ENCODE measurements around the gene WDR35.

The WDR35 gene

GRCh38 chr2:19872302-19872701 is 117.6 kb downstream of the WDR35 start:
- Mint-ChIP-seq H3K4me3 (no peak overlapping the region), H3K9me3 (no peaks in the 10 kb centered on the region), H3K36me3 (ENCODE audit: low read depth) (peaks cover 7% of the 10 kb centered on the region), H3K4me1 (peaks cover 17% of the 10 kb centered on the region), H3K27ac (no peak overlapping the region), H3K27me3 (ENCODE audit: low read depth) (peaks cover 18% of the 10 kb centered on the region)
- TF ChIP-seq CTCF (IDR thresholded peaks at IDR 0.05; ENCODE audit: unreplicated experiment in 3 of 3), result no peak

- H3K9me3 Mint-ChIP-seq, result no peaks in the 10 kb centered on the region
- peaks cover 18% of the 10 kb centered on the region for H3K27me3 Mint-ChIP-seq (ENCODE audit: low read depth)
- H3K36me3 Mint-ChIP-seq (ENCODE audit: low read depth), result peaks cover 7% of the 10 kb centered on the region
- TF ChIP-seq CTCF (IDR thresholded peaks at IDR 0.05; ENCODE audit: unreplicated experiment in 3 of 3), result no peak
- H3K4me1 Mint-ChIP-seq, result peaks cover 20% of the 10 kb centered on the region
- no peak overlapping the region for H3K27ac Mint-ChIP-seq
- no peak overlapping the region for H3K4me3 Mint-ChIP-seq
Measured at GRCh38 chr2:19871836-19872235, 118.1 kb downstream of the WDR35 start.

GRCh38 chr2:19870792-19871191 is 119.1 kb downstream of the WDR35 start:
- H3K36me3 Mint-ChIP-seq (ENCODE audit: low read depth), result peaks cover 7% of the 10 kb centered on the region
- H3K4me1 Mint-ChIP-seq, result peaks cover 20% of the 10 kb centered on the region
- no peaks in the 10 kb centered on the region for H3K9me3 Mint-ChIP-seq
- H3K27ac Mint-ChIP-seq, result no peak overlapping the region
- no peak overlapping the region for H3K4me3 Mint-ChIP-seq
- TF ChIP-seq CTCF (IDR thresholded peaks at IDR 0.05; ENCODE audit: unreplicated experiment in 3 of 3), result no peak
- H3K27me3 Mint-ChIP-seq (ENCODE audit: low read depth), result peaks cover 18% of the 10 kb centered on the region

GRCh38 chr2:19868701-19869580 is 121.0 kb downstream of the WDR35 start:
- Mint-ChIP-seq H3K27me3 (ENCODE audit: low read depth) (peaks cover 18% of the 10 kb centered on the region), H3K4me1 (peaks cover 20% of the 10 kb centered on the region), H3K9me3 (no peaks in the 10 kb centered on the region), H3K27ac (peak overlapping the region in 2 of 3 experiments; percentile 35 to 83), H3K4me3 (peak overlapping the region; percentile 90 to 91 (median 90)), H3K36me3 (ENCODE audit: low read depth) (peaks cover 4% of the 10 kb centered on the region)
- TF ChIP-seq CTCF (IDR thresholded peaks at IDR 0.05; ENCODE audit: unreplicated experiment in 3 of 3), result no peak

- peaks cover 4% of the 10 kb centered on the region for H3K36me3 Mint-ChIP-seq (ENCODE audit: low read depth)
- peak overlapping the region; percentile 90 to 91 (median 90) for H3K4me3 Mint-ChIP-seq
- no peaks in the 10 kb centered on the region for H3K9me3 Mint-ChIP-seq
- H3K27me3 Mint-ChIP-seq (ENCODE audit: low read depth), result peaks cover 18% of the 10 kb centered on the region
- H3K27ac Mint-ChIP-seq, result peak overlapping the region in 1 of 3 experiments; percentile 22
- peaks cover 21% of the 10 kb centered on the region for H3K4me1 Mint-ChIP-seq
- no peak for TF ChIP-seq CTCF (IDR thresholded peaks at IDR 0.05; ENCODE audit: unreplicated experiment in 3 of 3)
Measured at GRCh38 chr2:19868224-19868623, 121.7 kb downstream of the WDR35 start.

GRCh38 chr2:19866771-19867170 is 123.1 kb downstream of the WDR35 start:
- Mint-ChIP-seq H3K4me3 (no peak overlapping the region), H3K9me3 (no peaks in the 10 kb centered on the region), H3K27ac (peak overlapping the region in 1 of 3 experiments; percentile 17), H3K4me1 (peaks cover 27% of the 10 kb centered on the region), H3K36me3 (ENCODE audit: low read depth) (peaks cover 4% of the 10 kb centered on the region), H3K27me3 (ENCODE audit: low read depth) (peaks cover 18% of the 10 kb centered on the region)
- no peak for TF ChIP-seq CTCF (IDR thresholded peaks at IDR 0.05; ENCODE audit: unreplicated experiment in 3 of 3)

All from nephron (organoid).